H9 (cell line): ENCODE data around the gene OR56B4. TPM values are rescaled to one million over a fixed set of nuclear protein-coding genes. Genes with fewer than 3 reads are reported as not detected.

Experiments used
- DNase-seq: peaks from one replicate; pipeline ENCODE4 v3.0.0-alpha.2; 2017
- H2AFZ ChIP-seq: one replicate; pipeline ENCODE4 v1.6.1; 2013; ENCODE audit warnings: mild to moderate bottlenecking, low read length, control low read depth, moderate library complexity
- H2AK5ac ChIP-seq: 2 replicates; pipeline ENCODE4 v1.6.1; 2013; ENCODE audit warnings: low read length, control low read depth, mixed read lengths; ENCODE audit not compliant: insufficient read length
- H2BK120ac ChIP-seq: one replicate; pipeline ENCODE4 v1.6.1; 2013; ENCODE audit warnings: low read depth, mild to moderate bottlenecking, low read length, control low read depth, inconsistent platforms; ENCODE audit not compliant: poor library complexity, severe bottlenecking
- H2BK12ac ChIP-seq: 2 replicates; pipeline ENCODE4 v1.6.1; 2013; ENCODE audit warnings: low read length, control low read depth, mixed read lengths, low read depth; ENCODE audit not compliant: insufficient read length
- H2BK15ac ChIP-seq: 2 replicates; pipeline ENCODE4 v1.6.1; 2013; ENCODE audit warnings: low read depth, low read length, control low read depth
- H2BK20ac ChIP-seq: one replicate; pipeline ENCODE4 v1.6.1; 2013; ENCODE audit warnings: low read depth, mild to moderate bottlenecking, low read length, control low read depth, inconsistent platforms; ENCODE audit not compliant: poor library complexity, severe bottlenecking
- H2BK5ac ChIP-seq: 2 replicates; pipeline ENCODE4 v1.6.1; 2013; ENCODE audit warnings: low read length, control low read depth, mixed read lengths; ENCODE audit not compliant: insufficient read length
- H3K14ac ChIP-seq: 2 replicates; pipeline ENCODE4 v1.6.1; 2013; ENCODE audit warnings: low read length, control low read depth; ENCODE audit not compliant: insufficient read depth
- H3K18ac ChIP-seq: 2 replicates; pipeline ENCODE4 v1.6.1; 2013; ENCODE audit warnings: low read depth, mild to moderate bottlenecking, mixed read lengths, low read length, control low read depth; ENCODE audit not compliant: insufficient read length
- H3K23ac ChIP-seq: 2 replicates; pipeline ENCODE4 v1.6.1; 2013; ENCODE audit warnings: low read length, control low read depth, mixed read lengths, low read depth; ENCODE audit not compliant: insufficient read length
- H3K23me2 ChIP-seq: 2 replicates; pipeline ENCODE4 v1.6.1; 2013; ENCODE audit warnings: low read depth, mild to moderate bottlenecking, mixed read lengths, low read length, control low read depth; ENCODE audit not compliant: insufficient read length, poor library complexity, severe bottlenecking
- H3K27ac ChIP-seq: 2 replicates; pipeline ENCODE4 v1.5.1; 2013; ENCODE audit warnings: low read length, control low read depth, mixed read lengths, low read depth; ENCODE audit not compliant: insufficient read length
- H3K27me3 ChIP-seq: 2 replicates; pipeline ENCODE4 v1.6.1; 2013; ENCODE audit warnings: low read length, control low read depth, inconsistent platforms; ENCODE audit not compliant: insufficient read depth
- H3K4ac ChIP-seq: 2 replicates; pipeline ENCODE4 v1.6.1; 2013; ENCODE audit warnings: low read depth, mild to moderate bottlenecking, control low read depth, inconsistent platforms, low read length, moderate library complexity
- H3K4me1 ChIP-seq: 2 replicates; pipeline ENCODE4 v1.6.1; 2013; ENCODE audit warnings: low read length, control low read depth, inconsistent platforms; ENCODE audit not compliant: insufficient read depth
- H3K4me2 ChIP-seq: 2 replicates; pipeline ENCODE4 v1.6.1; 2013; ENCODE audit warnings: low read length, control low read depth, mixed read lengths; ENCODE audit not compliant: insufficient read length, insufficient read depth
- H3K56ac ChIP-seq: 2 replicates; pipeline ENCODE4 v1.6.1; 2013; ENCODE audit warnings: low read depth, mild to moderate bottlenecking, mixed read lengths, low read length, control low read depth; ENCODE audit not compliant: insufficient read length
- H3K79me1 ChIP-seq: 2 replicates; pipeline ENCODE4 v1.6.1; 2013; ENCODE audit warnings: low read depth, mild to moderate bottlenecking, moderate library complexity, low read length, control low read depth, inconsistent platforms; ENCODE audit not compliant: insufficient read depth, poor library complexity, severe bottlenecking
- H3K79me2 ChIP-seq: 2 replicates; pipeline ENCODE4 v1.6.1; 2013; ENCODE audit warnings: low read length, control low read depth, inconsistent platforms; ENCODE audit not compliant: insufficient read depth
- H3K9ac ChIP-seq: 2 replicates; pipeline ENCODE4 v1.6.1; 2013; ENCODE audit warnings: low read length, control low read depth, mixed read lengths; ENCODE audit not compliant: insufficient read length; ENCODE audit errors: extremely low read depth
- H3K9me3 ChIP-seq: one replicate; pipeline ENCODE4 v1.6.1; 2013; ENCODE audit warnings: low read depth, low read length, inconsistent platforms; ENCODE audit not compliant: control insufficient read depth
- H3T11ph ChIP-seq: one replicate; pipeline ENCODE4 v1.6.1; 2013; ENCODE audit warnings: mild to moderate bottlenecking, low read length, control low read depth, inconsistent platforms
- H4K20me1 ChIP-seq: one replicate; pipeline ENCODE4 v1.6.1; 2013; ENCODE audit not compliant: control insufficient read depth, insufficient read length, insufficient read depth
- H4K5ac ChIP-seq: 2 replicates; pipeline ENCODE4 v1.6.1; 2013; ENCODE audit warnings: low read depth, mild to moderate bottlenecking, mixed read lengths, low read length, control low read depth; ENCODE audit not compliant: insufficient read length
- H4K8ac ChIP-seq: replicated peaks from 2 replicates; pipeline ENCODE4 v1.6.1; 2013; ENCODE audit warnings: low read length, control low read depth, mixed read lengths, low read depth; ENCODE audit not compliant: insufficient read length
- H4K91ac ChIP-seq: 2 replicates; pipeline ENCODE4 v1.6.1; 2013; ENCODE audit warnings: low read depth, mild to moderate bottlenecking, moderate library complexity, mixed read lengths, low read length, control low read depth; ENCODE audit not compliant: insufficient read length
- H3K27ac Mint-ChIP-seq, 3 experiments: 2 replicates in 2 of 3; 3 replicates in 1 of 3; pipeline ENCODE4 v1.8.0; 2020 to 2021; ENCODE audit warnings: mixed read lengths in 3 of 3, mild to moderate bottlenecking in 1 of 3, moderate library complexity in 1 of 3
- H3K27me3 Mint-ChIP-seq: 2 replicates; pipeline ENCODE4 v1.8.0; 2021; ENCODE audit warnings: low read depth, mild to moderate bottlenecking, moderate library complexity, mixed read lengths
- H3K36me3 Mint-ChIP-seq, 3 experiments: 2 replicates in 2 of 3; 3 replicates in 1 of 3; pipeline ENCODE4 v1.8.0; 2020 to 2021; ENCODE audit warnings: low read depth in 3 of 3, mixed read lengths in 3 of 3; ENCODE audit not compliant: insufficient read depth in 1 of 3
- H3K4me1 Mint-ChIP-seq, 2 experiments: 2 replicates each; pipeline ENCODE4 v1.8.0; 2020; ENCODE audit warnings: mixed read lengths in 2 of 2
- H3K4me3 Mint-ChIP-seq, 2 experiments: 2 replicates in 1 of 2; 3 replicates in 1 of 2; pipeline ENCODE4 v1.8.0; 2020 to 2021; ENCODE audit warnings: mild to moderate bottlenecking in 2 of 2, mixed read lengths in 2 of 2, moderate library complexity in 1 of 2
- H3K9me3 Mint-ChIP-seq, 2 experiments: 2 replicates in 1 of 2; 3 replicates in 1 of 2; pipeline ENCODE4 v1.8.0; 2020; ENCODE audit warnings: mild to moderate bottlenecking in 2 of 2, mixed read lengths in 2 of 2, moderate library complexity in 1 of 2
- CTCF ChIP-seq: fragments of 200-600 bp; sonication (generic); conservative IDR thresholded peaks from 3 replicates; pipeline ENCODE4 v1.8.0; 2021; ENCODE audit warnings: antibody characterized with exemption, mild to moderate bottlenecking
- WGBS: extraction: QIAGEN DNeasy Blood & Tissue Kit; methylation state at CpG from one replicate; pipeline ENCODE4 v1.1.7; 2013; ENCODE audit warnings: missing lambda C conversion rate, low lambda C conversion rate, mixed read lengths; ENCODE audit not compliant: insufficient read length; ENCODE audit errors: extremely low coverage; 5-methylcytosine and 5-hydroxymethylcytosine counted together
- total RNA-seq: library from RNA; stranded (reverse); gene quantifications from 2 replicates; pipeline ENCODE4 v1.2.1, GENCODE V29; 2021

The OR56B4 gene
- total RNA-seq, 1 experiment from 2014 or later, result not detected

DNA sequence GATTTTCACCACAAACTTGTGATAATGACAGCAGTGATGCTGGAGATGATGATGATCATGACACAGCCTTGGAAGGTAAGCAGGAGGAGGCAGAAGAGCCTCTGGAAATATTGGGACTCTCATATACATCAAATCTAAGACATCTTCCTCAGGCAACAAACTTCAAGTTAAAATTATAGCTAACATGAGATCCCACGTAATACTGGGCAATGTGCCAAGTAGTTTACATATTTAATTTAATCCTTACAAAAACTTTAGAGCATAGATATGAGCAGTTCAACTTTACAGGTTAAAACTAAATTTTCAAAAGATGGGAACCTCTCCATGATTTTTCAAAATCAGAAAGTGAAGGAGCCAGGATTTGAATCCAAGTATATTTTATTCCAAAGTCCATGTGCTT is 43.6 kb downstream of the OR56B4 start:
- no peak overlapping the region for H2BK5ac ChIP-seq
- no peak overlapping the region for H4K91ac ChIP-seq
- H3K23ac ChIP-seq, result no peak overlapping the region
- H2BK12ac ChIP-seq, result no peak overlapping the region
- H2BK15ac ChIP-seq, result no peak overlapping the region
- no peak for TF ChIP-seq CTCF
- H3K4ac ChIP-seq, result no peak overlapping the region
- no peak overlapping the region for H4K8ac ChIP-seq
- no peak overlapping the region for H3T11ph ChIP-seq
- H4K20me1 ChIP-seq, result no peaks in the 10 kb centered on the region
- no peak for DNase-seq
- H3K79me2 ChIP-seq, result no peaks in the 10 kb centered on the region
- H3K56ac ChIP-seq, result no peak overlapping the region
- H3K9me3 Mint-ChIP-seq, result peaks cover 7 to 8% of the 10 kb centered on the region in 2 experiments; a peak in 4 of 5 replicates
- H3K27me3 ChIP-seq, result no peaks in the 10 kb centered on the region
- no peaks in the 10 kb centered on the region for H3K4me1 ChIP-seq
- no peak overlapping the region for H3K4me2 ChIP-seq
- no peaks in the 10 kb centered on the region; a peak in 1 of 4 replicates for H3K4me1 Mint-ChIP-seq
- H3K23me2 ChIP-seq, result no peaks in the 10 kb centered on the region
- no peak overlapping the region for H3K27ac Mint-ChIP-seq
- no peak overlapping the region for H3K18ac ChIP-seq
- no peak overlapping the region for H2BK120ac ChIP-seq
- H2BK20ac ChIP-seq, result no peak overlapping the region
- no peak overlapping the region for H3K14ac ChIP-seq
- WGBS, result no CpG with 5 or more reads among the region's 1 CpG
- H2AK5ac ChIP-seq, result no peak overlapping the region
- H3K4me3 Mint-ChIP-seq, result no peak overlapping the region
- no peaks in the 10 kb centered on the region for H3K79me1 ChIP-seq
- no peak overlapping the region for H2AFZ ChIP-seq
- H3K9me3 ChIP-seq, result no peaks in the 10 kb centered on the region
- no peak overlapping the region for H3K9ac ChIP-seq
- no peak overlapping the region for H4K5ac ChIP-seq
- H3K36me3 Mint-ChIP-seq, result peaks cover 0 to 3% (median 3%) of the 10 kb centered on the region in 3 experiments; a peak in 2 of 7 replicates
- no peak overlapping the region for H3K27ac ChIP-seq
- H3K27me3 Mint-ChIP-seq, result peaks cover 3% of the 10 kb centered on the region; the same call in 1 of the 2 replicates
